IPS-18a (cell line): ENCODE measurements around the gene FBRS.
"Not testable (repeated sequence)": the region's sequence is repeated elsewhere in the genome, so short reads cannot be mapped to it uniquely, and the experiment has no call there.

ENCODE experiments used
- H3K27ac ChIP-seq: one replicate; pipeline ENCODE4 v1.5.1; 2013; ENCODE audit warnings: low read length
- H3K27me3 ChIP-seq: one replicate; pipeline ENCODE4 v1.6.1; 2013; ENCODE audit warnings: mild to moderate bottlenecking, low read length; ENCODE audit not compliant: control insufficient read depth, insufficient read depth
- H3K36me3 ChIP-seq: one replicate; pipeline ENCODE4 v1.6.1; 2013; ENCODE audit warnings: low read depth, low read length; ENCODE audit not compliant: control insufficient read depth
- H3K4me1 ChIP-seq: one replicate; pipeline ENCODE4 v1.6.1; 2013; ENCODE audit warnings: low read depth, low read length; ENCODE audit not compliant: control insufficient read depth
- H3K4me3 ChIP-seq: one replicate; pipeline ENCODE4 v1.5.1; 2013; ENCODE audit warnings: low read length
- H3K9ac ChIP-seq: one replicate; pipeline ENCODE4 v1.6.1; 2013; ENCODE audit warnings: mild to moderate bottlenecking, low read length, moderate library complexity
- H3K9me3 ChIP-seq: one replicate; pipeline ENCODE4 v1.6.1; 2013; ENCODE audit warnings: low read depth, low read length; ENCODE audit not compliant: control insufficient read depth

Gene FBRS

GRCh38 chr16:30626236-30626635 is 32.0 kb upstream of the FBRS start:
- no peaks in the 10 kb centered on the region for H3K4me1 ChIP-seq
- no peak overlapping the region for H3K4me3 ChIP-seq
- no peaks in the 10 kb centered on the region for H3K36me3 ChIP-seq
- H3K9ac ChIP-seq = no peak overlapping the region
- H3K27me3 ChIP-seq = peaks cover 6% of the 10 kb centered on the region
- H3K27ac ChIP-seq = no peak overlapping the region
- no peaks in the 10 kb centered on the region for H3K9me3 ChIP-seq

- Histone ChIP-seq H3K27me3 (peaks cover 6% of the 10 kb centered on the region), H3K9ac (no peak overlapping the region), H3K27ac (no peak overlapping the region), H3K4me1 (no peaks in the 10 kb centered on the region), H3K4me3 (no peak overlapping the region), H3K9me3 (no peaks in the 10 kb centered on the region), H3K36me3 (no peaks in the 10 kb centered on the region)
These were observed 29.3 kb upstream of the FBRS start for GRCh38 chr16:30628628-30629540.

- not testable (repeated sequence) for H3K9ac ChIP-seq, H3K4me3 ChIP-seq, H3K27ac ChIP-seq, H3K4me1 ChIP-seq, H3K36me3 ChIP-seq, H3K9me3 ChIP-seq, H3K27me3 ChIP-seq
These were observed 25.8 kb upstream of the FBRS start for GRCh38 chr16:30632454-30632853.

GRCh38 chr16:30633526-30633925 is 24.7 kb upstream of the FBRS start:
- Histone ChIP-seq H3K27me3 (peaks cover 6% of the 10 kb centered on the region), H3K9me3 (no peaks in the 10 kb centered on the region), H3K36me3 (no peaks in the 10 kb centered on the region), H3K27ac (peak overlapping the region; percentile 87), H3K9ac (peak overlapping the region; percentile 94), H3K4me1 (peaks cover 5% of the 10 kb centered on the region), H3K4me3 (peak overlapping the region; percentile 94)

GRCh38 chr16:30636599-30636998 is 21.6 kb upstream of the FBRS start:
- H3K9ac ChIP-seq = no peak overlapping the region
- H3K36me3 ChIP-seq = no peaks in the 10 kb centered on the region
- H3K4me3 ChIP-seq = no peak overlapping the region
- H3K4me1 ChIP-seq = peaks cover 5% of the 10 kb centered on the region
- H3K27ac ChIP-seq = no peak overlapping the region
- H3K27me3 ChIP-seq = peaks cover 6% of the 10 kb centered on the region
- H3K9me3 ChIP-seq = no peaks in the 10 kb centered on the region

- not testable (repeated sequence) for H3K4me1 ChIP-seq, H3K36me3 ChIP-seq
These were observed 21.1 kb upstream of the FBRS start for GRCh38 chr16:30637139-30637538.

GRCh38 chr16:30637944-30638343 is 20.3 kb upstream of the FBRS start:
- Histone ChIP-seq H3K4me3 (no peak overlapping the region), H3K4me1 (peaks cover 5% of the 10 kb centered on the region), H3K9ac (no peak overlapping the region), H3K9me3 (no peaks in the 10 kb centered on the region), H3K27me3 (peaks cover 6% of the 10 kb centered on the region), H3K36me3 (no peaks in the 10 kb centered on the region), H3K27ac (no peak overlapping the region)

More at GRCh38 chr16:30637139-30637538, 21.1 kb upstream of the FBRS start:
- not testable (repeated sequence) for H3K4me3 ChIP-seq, H3K27ac ChIP-seq, H3K9ac ChIP-seq, H3K9me3 ChIP-seq, H3K27me3 ChIP-seq

- no peak overlapping the region for H3K9ac ChIP-seq
- H3K27me3 ChIP-seq = peaks cover 6% of the 10 kb centered on the region
- H3K9me3 ChIP-seq = no peaks in the 10 kb centered on the region
- no peak overlapping the region for H3K27ac ChIP-seq
- H3K4me1 ChIP-seq = no peaks in the 10 kb centered on the region
- no peaks in the 10 kb centered on the region for H3K36me3 ChIP-seq
- no peak overlapping the region for H3K4me3 ChIP-seq
These were observed 16.8 kb upstream of the FBRS start for GRCh38 chr16:30641378-30641982.

- Histone ChIP-seq H3K9me3 (no peaks in the 10 kb centered on the region), H3K27me3 (peaks cover 6% of the 10 kb centered on the region), H3K4me3 (no peak overlapping the region), H3K4me1 (no peaks in the 10 kb centered on the region), H3K27ac (no peak overlapping the region), H3K36me3 (no peaks in the 10 kb centered on the region), H3K9ac (no peak overlapping the region)
These were observed 13.8 kb upstream of the FBRS start for GRCh38 chr16:30644334-30644830.

- peaks cover 5% of the 10 kb centered on the region for H3K4me1 ChIP-seq
- H3K27ac ChIP-seq = no peak overlapping the region
- no peaks in the 10 kb centered on the region for H3K27me3 ChIP-seq
- no peaks in the 10 kb centered on the region for H3K9me3 ChIP-seq
- H3K4me3 ChIP-seq = no peak overlapping the region
- no peak overlapping the region for H3K9ac ChIP-seq
- no peaks in the 10 kb centered on the region for H3K36me3 ChIP-seq
These were observed 12.5 kb upstream of the FBRS start for GRCh38 chr16:30645727-30646126.

GRCh38 chr16:30647274-30647571 is 11.0 kb upstream of the FBRS start:
- Histone ChIP-seq H3K36me3 (no peaks in the 10 kb centered on the region), H3K9ac (no peak overlapping the region), H3K27ac (no peak overlapping the region), H3K4me1 (peaks cover 8% of the 10 kb centered on the region), H3K9me3 (no peaks in the 10 kb centered on the region), H3K27me3 (peaks cover 6% of the 10 kb centered on the region), H3K4me3 (no peak overlapping the region)
